Ovary (tissue), 9 donors: ENCODE measurements around the gene GPD2. TPM values are rescaled to one million over a fixed set of nuclear protein-coding genes. Genes with fewer than 3 reads are reported as not detected.

Experiments used
- DNase-seq, 5 donors: peaks; one replicate each; pipeline ENCODE4 v3.0.0-alpha.2; 2019 to 2020
- H3K27ac ChIP-seq, 2 donors: fragments of 200-600 bp; one replicate each; pipeline versions ENCODE4 v1.5.1 to v1.8.0; 2019 to 2022
- H3K27me3 ChIP-seq: fragments of 200-600 bp; one replicate; pipeline ENCODE4 v1.8.0; 2022
- H3K36me3 ChIP-seq: fragments of 200-600 bp; sonication (generic); one replicate; pipeline ENCODE4 v1.5.1; 2019
- H3K4me1 ChIP-seq: one replicate; pipeline ENCODE4 v1.8.1; 2013; ENCODE audit warnings: mild to moderate bottlenecking, moderate library complexity; ENCODE audit not compliant: insufficient read depth
- H3K4me3 ChIP-seq: fragments of 200-600 bp; sonication (generic); one replicate; pipeline ENCODE4 v1.5.1; 2017
- H3K9me3 ChIP-seq, 2 donors: fragments of 200-600 bp in 1 of 2; sonication (generic) in 1 of 2; one replicate each; pipeline versions ENCODE4 v1.5.1 to v1.8.1; 2013 to 2019; ENCODE audit warnings: mild to moderate bottlenecking in 1 of 2, moderate library complexity in 1 of 2
- CTCF ChIP-seq, 3 donors: fragments of 450-650 bp in 2 of 3; fragments of 200-600 bp in 1 of 3; IDR thresholded peaks; one replicate each; pipeline versions ENCODE4 v1.5.1 to v1.8.0; 2016 to 2022; ENCODE audit warnings: antibody characterized with exemption in 3 of 3, mild to moderate bottlenecking in 1 of 3
- EP300 ChIP-seq: sonication (generic); formaldehyde crosslinking; IDR thresholded peaks from one replicate; pipeline ENCODE4 v1.6.1; 2017; ENCODE audit warnings: antibody characterized with exemption
- POLR2A ChIP-seq: fragments of 450-650 bp; IDR thresholded peaks from one replicate; pipeline ENCODE4 v1.6.1; 2017; ENCODE audit warnings: antibody characterized with exemption, mild to moderate bottlenecking, moderate library complexity
- WGBS, 3 donors: extraction: QIAGEN DNeasy Blood & Tissue Kit in 1 of 3; methylation state at CpG; one replicate each; pipeline versions ENCODE4 v1.1.5 to v1.1.7; 2013 to 2017; 5-methylcytosine and 5-hydroxymethylcytosine counted together
- intact Hi-C, 4 donors: fragments of 100-400 bp; cut with DNase I; formaldehyde crosslinking; loops; one replicate each; pipeline versions ENCODE4 v1.11.0 to v1.15.1; 2022 to 2023
- polyA plus RNA-seq, 2 donors: library from polyadenylated mRNA; stranded (reverse); fragments of 200-250 nt in 1 of 2; fragments of 350-450 nt in 1 of 2; fragmentation: Illumina TruSeq in 1 of 2; extraction: RNeasy Lipid Tissue Mini Kit (QIAGEN cat#74804) in 1 of 2; gene quantifications; one replicate each; pipeline ENCODE4 v1.2.3, GENCODE V29; 2013 to 2014
- total RNA-seq, 7 donors: library from RNA; depleted of rRNA in 2 of 7; stranded (reverse); fragments of >200 nt in 2 of 7; fragmentation: NEBNext Ultra II Directional in 3 of 7; extraction: Animal tissue kit (Norgen Biotek cat#: 25700) in 3 of 7; gene quantifications; one replicate each; pipeline versions ENCODE4 v1.1.0 to v1.2.4, GENCODE V29; 2016 to 2023
- donor health status: DM: no; HTN: no; CAD: no; lungs with moderate emphysema.
- donor health status: DM: no; HTN: no; CAD: no.
- donor health status: Bipolar disorder and iron deficiency.
- donor health status: DM: yes; HTN: yes; CAD: no.
- donor health status: DM: no; HTN: no; CAD: no.
- donor health status: DM: yes; HTN: yes; CAD: no.

GPD2 gene
- total and polyA plus RNA-seq, 9 donors: 6.7 to 61.7 (median 24.5) TPM

- peaks cover 9% of the 10 kb centered on the region for H3K4me1 ChIP-seq
- DNase-seq: no peak
- intact Hi-C loops: no loop called here
- TF ChIP-seq POLR2A (no peak), CTCF (IDR thresholded peaks at IDR 0.05) (no peak), EP300 (no peak)
- no peaks in the 10 kb centered on the region for H3K27me3 ChIP-seq
- H3K9me3 ChIP-seq: no peaks in the 10 kb centered on the region
- H3K36me3 ChIP-seq: no peaks in the 10 kb centered on the region
- WGBS, 3 donors: 4 to 18% (median 10%) methylated on average over 2 of the region's 2 CpGs
- H3K4me3 ChIP-seq: no peak overlapping the region
- H3K27ac ChIP-seq: no peak overlapping the region
Measured at GRCh38 chr2:156541706-156542105, 105.5 kb downstream of the GPD2 start.

DNA sequence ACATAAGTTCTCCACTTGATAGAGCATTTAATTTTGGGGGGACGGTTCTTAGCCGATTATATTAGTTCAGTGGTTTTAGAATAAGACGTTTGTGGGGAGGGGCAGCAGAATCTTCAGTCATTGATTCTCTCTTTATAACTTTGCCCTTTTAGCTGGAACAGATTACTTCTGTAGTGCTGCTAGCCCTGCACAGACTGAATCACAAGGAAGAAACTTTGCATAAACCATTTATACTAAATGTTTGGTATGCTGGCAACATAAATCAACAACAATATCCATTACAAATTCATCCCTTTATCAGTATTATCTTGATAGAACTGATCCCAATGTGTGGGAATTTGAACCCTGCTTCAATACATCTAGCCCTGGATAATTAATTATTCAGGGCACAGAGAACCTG, 112.2 kb downstream of the GPD2 start:
- Histone ChIP-seq H3K27me3 (no peaks in the 10 kb centered on the region), H3K9me3 (no peaks in the 10 kb centered on the region), H3K27ac (no peak overlapping the region), H3K36me3 (no peaks in the 10 kb centered on the region), H3K4me1 (no peaks in the 10 kb centered on the region), H3K4me3 (no peak overlapping the region)
- 72 to 92% (median 84%) methylated on average over 3 of the region's 3 CpGs for WGBS, 3 donors
- TF ChIP-seq CTCF (IDR thresholded peaks at IDR 0.05): no peak
- TF ChIP-seq POLR2A: no peak
- TF ChIP-seq EP300: no peak
- no peak for DNase-seq
- intact Hi-C loops: no loop called here

DNA sequence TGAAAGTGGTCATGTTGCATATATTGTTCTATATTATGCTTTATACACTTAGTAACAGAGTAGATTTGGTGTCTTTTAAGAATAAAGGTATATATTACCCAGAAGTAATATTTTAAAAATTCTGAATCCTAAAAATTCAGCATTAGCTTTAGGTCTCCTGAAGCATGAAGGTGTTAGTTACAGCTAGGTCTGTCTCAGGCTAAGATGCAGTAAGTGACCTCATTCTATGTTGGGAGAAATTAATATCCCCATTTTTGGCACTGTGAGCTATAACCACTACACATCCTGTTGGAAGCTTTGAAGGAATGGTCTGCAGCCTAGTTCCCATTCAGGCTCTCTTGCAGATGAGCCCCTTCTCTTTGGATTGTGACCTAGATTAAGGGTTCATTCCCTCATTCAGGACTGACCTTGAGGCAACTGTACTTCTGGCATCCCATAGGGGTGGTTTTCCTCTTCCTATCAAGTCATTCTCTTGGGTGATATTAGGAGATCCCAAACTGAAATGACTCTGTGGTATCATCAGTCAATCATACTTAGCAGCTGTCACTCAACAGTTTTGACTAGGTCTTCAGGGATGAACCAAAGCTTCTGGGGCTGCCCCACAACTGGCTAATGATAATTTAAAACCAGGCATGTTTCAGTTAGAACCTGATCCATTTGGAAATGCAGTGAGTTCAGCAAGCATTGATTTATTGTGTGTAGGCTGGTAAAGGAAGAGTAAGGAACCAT, 117.7 kb downstream of the GPD2 start:
- intact Hi-C loops: no loop called here
- TF ChIP-seq EP300: no peak
- no peak for TF ChIP-seq POLR2A
- TF ChIP-seq CTCF (IDR thresholded peaks at IDR 0.05): no peak

DNA sequence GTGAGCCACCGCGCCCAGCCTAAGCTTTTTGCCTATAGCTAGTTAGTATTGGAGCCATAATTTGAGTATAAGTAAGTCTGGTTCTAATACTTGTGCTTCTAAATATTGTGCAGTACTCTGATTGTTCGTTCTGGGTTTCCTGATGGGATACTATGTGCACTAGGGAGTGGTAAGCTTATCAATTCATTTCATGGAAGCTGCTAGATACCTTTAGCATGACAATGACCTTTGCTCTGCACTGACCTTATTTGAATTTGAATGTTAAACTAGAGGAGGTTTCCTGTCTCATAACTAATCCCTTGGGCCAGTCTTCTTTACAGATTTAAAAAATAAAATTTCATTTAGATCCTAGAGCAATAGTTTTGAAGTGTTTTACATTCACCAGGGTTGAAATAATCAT, 125.1 kb downstream of the GPD2 start:
- TF ChIP-seq CTCF (IDR thresholded peaks at IDR 0.05): no peak
- TF ChIP-seq POLR2A: no peak
- TF ChIP-seq EP300: no peak
- no peaks in the 10 kb centered on the region for H3K36me3 ChIP-seq
- intact Hi-C loops: no loop called here
- H3K9me3 ChIP-seq: no peaks in the 10 kb centered on the region
- 92 to 97% (median 96%) methylated on average over 3 of the region's 3 CpGs for WGBS, 3 donors
- H3K4me1 ChIP-seq: no peaks in the 10 kb centered on the region
- no peaks in the 10 kb centered on the region for H3K27me3 ChIP-seq
- H3K4me3 ChIP-seq: no peak overlapping the region
- no peak for DNase-seq
- no peak overlapping the region for H3K27ac ChIP-seq

More for the DNA sequence above, 117.7 kb downstream of the GPD2 start:
- Histone ChIP-seq H3K4me1 (no peaks in the 10 kb centered on the region), H3K4me3 (no peak overlapping the region), H3K36me3 (no peaks in the 10 kb centered on the region), H3K27ac (no peak overlapping the region), H3K9me3 (no peaks in the 10 kb centered on the region), H3K27me3 (no peaks in the 10 kb centered on the region)
- DNase-seq: no peak
